Activated naive CD4-positive, alpha-beta T cell treated with anti-CD3 and anti-CD28 coated beads, Interleukin-2, amount 50 U/mL, for 24 hours (primary cell): ENCODE measurements around the gene SMIM29.
A peak's percentile ranks its signal among the peaks of the same experiment; 100 is the strongest.

Experiments used
- H3K27ac Mint-ChIP-seq: one replicate; pipeline ENCODE4 v1.8.0; 2021; ENCODE audit warnings: mild to moderate bottlenecking, mixed read lengths
- H3K27me3 Mint-ChIP-seq: one replicate; pipeline ENCODE4 v1.8.0; 2021; ENCODE audit warnings: mixed read lengths
- H3K36me3 Mint-ChIP-seq: one replicate; pipeline ENCODE4 v1.8.0; 2021; ENCODE audit warnings: mixed read lengths
- H3K4me1 Mint-ChIP-seq: one replicate; pipeline ENCODE4 v1.8.0; 2021; ENCODE audit warnings: mixed read lengths
- H3K4me3 Mint-ChIP-seq: one replicate; pipeline ENCODE4 v1.8.0; 2021; ENCODE audit warnings: mild to moderate bottlenecking, mixed read lengths
- H3K9me3 Mint-ChIP-seq: one replicate; pipeline ENCODE4 v1.8.0; 2021; ENCODE audit warnings: mixed read lengths

Gene SMIM29

GRCh38 chr6:34248727-34249468 is at the start of gene SMIM29:
Gene SMIM29 (minus strand): TSS chr6:34249006. CDS start chr6:34247791, 1,215 bp downstream.
- Mint-ChIP-seq H3K9me3 (no peaks in the 10 kb centered on the region), H3K27ac (peak within 1 kb of the TSS; percentile 85), H3K27me3 (no peaks in the 10 kb centered on the region), H3K4me3 (peak within 1 kb of the TSS; percentile 93), H3K4me1 (peaks cover 41% of the 10 kb centered on the region), H3K36me3 (peaks cover 5% of the 10 kb centered on the region)

GRCh38 chr6:34295721-34296120 is 46.9 kb upstream of the SMIM29 start:
- no peaks in the 10 kb centered on the region for H3K9me3 Mint-ChIP-seq
- H3K27ac Mint-ChIP-seq = peak overlapping the region; percentile 43
- H3K4me1 Mint-ChIP-seq = peaks cover 14% of the 10 kb centered on the region
- H3K4me3 Mint-ChIP-seq = peak overlapping the region; percentile 30
- peaks cover 14% of the 10 kb centered on the region for H3K36me3 Mint-ChIP-seq
- no peaks in the 10 kb centered on the region for H3K27me3 Mint-ChIP-seq

GRCh38 chr6:34292954-34293353 is 44.1 kb upstream of the SMIM29 start:
- Mint-ChIP-seq H3K27ac (no peak overlapping the region), H3K4me3 (no peak overlapping the region), H3K27me3 (no peaks in the 10 kb centered on the region), H3K36me3 (peaks cover 17% of the 10 kb centered on the region), H3K4me1 (peaks cover 25% of the 10 kb centered on the region), H3K9me3 (no peaks in the 10 kb centered on the region)

- no peaks in the 10 kb centered on the region for H3K27me3 Mint-ChIP-seq
- no peak overlapping the region for H3K4me3 Mint-ChIP-seq
- no peaks in the 10 kb centered on the region for H3K9me3 Mint-ChIP-seq
- no peak overlapping the region for H3K27ac Mint-ChIP-seq
- H3K36me3 Mint-ChIP-seq = peaks cover 19% of the 10 kb centered on the region
- H3K4me1 Mint-ChIP-seq = peaks cover 16% of the 10 kb centered on the region
Measured at GRCh38 chr6:34289137-34289536, 40.3 kb upstream of the SMIM29 start.

GRCh38 chr6:34288581-34288980 is 39.8 kb upstream of the SMIM29 start:
- Mint-ChIP-seq H3K27ac (no peak overlapping the region), H3K4me1 (peaks cover 16% of the 10 kb centered on the region), H3K9me3 (no peaks in the 10 kb centered on the region), H3K4me3 (no peak overlapping the region), H3K27me3 (no peaks in the 10 kb centered on the region), H3K36me3 (peaks cover 19% of the 10 kb centered on the region)

GRCh38 chr6:34285448-34286164 is 36.8 kb upstream of the SMIM29 start:
- Mint-ChIP-seq H3K4me3 (no peak overlapping the region), H3K9me3 (no peaks in the 10 kb centered on the region), H3K36me3 (peaks cover 17% of the 10 kb centered on the region), H3K27ac (no peak overlapping the region), H3K27me3 (no peaks in the 10 kb centered on the region), H3K4me1 (peaks cover 16% of the 10 kb centered on the region)

- no peak overlapping the region for H3K4me3 Mint-ChIP-seq
- peaks cover 16% of the 10 kb centered on the region for H3K4me1 Mint-ChIP-seq
- peak overlapping the region; percentile 41 for H3K27ac Mint-ChIP-seq
- no peaks in the 10 kb centered on the region for H3K27me3 Mint-ChIP-seq
- no peaks in the 10 kb centered on the region for H3K9me3 Mint-ChIP-seq
- peaks cover 19% of the 10 kb centered on the region for H3K36me3 Mint-ChIP-seq
Measured at GRCh38 chr6:34284563-34285447, 36.0 kb upstream of the SMIM29 start.

- Mint-ChIP-seq H3K4me3 (no peak overlapping the region), H3K27me3 (no peaks in the 10 kb centered on the region), H3K4me1 (peaks cover 5% of the 10 kb centered on the region), H3K36me3 (peaks cover 20% of the 10 kb centered on the region), H3K9me3 (no peaks in the 10 kb centered on the region), H3K27ac (no peak overlapping the region)
Measured at GRCh38 chr6:34281702-34282334, 33.0 kb upstream of the SMIM29 start.

GRCh38 chr6:34280216-34280615 is 31.4 kb upstream of the SMIM29 start:
- Mint-ChIP-seq H3K4me1 (peaks cover 13% of the 10 kb centered on the region), H3K9me3 (no peaks in the 10 kb centered on the region), H3K27me3 (no peaks in the 10 kb centered on the region), H3K27ac (no peak overlapping the region), H3K4me3 (no peak overlapping the region), H3K36me3 (peaks cover 17% of the 10 kb centered on the region)

GRCh38 chr6:34278833-34279232 is 30.0 kb upstream of the SMIM29 start:
- Mint-ChIP-seq H3K4me3 (no peak overlapping the region), H3K27ac (no peak overlapping the region), H3K27me3 (no peaks in the 10 kb centered on the region), H3K36me3 (peaks cover 12% of the 10 kb centered on the region), H3K4me1 (peaks cover 10% of the 10 kb centered on the region), H3K9me3 (no peaks in the 10 kb centered on the region)

GRCh38 chr6:34277763-34278112 is 28.9 kb upstream of the SMIM29 start:
- H3K4me3 Mint-ChIP-seq = no peak overlapping the region
- H3K36me3 Mint-ChIP-seq = peaks cover 12% of the 10 kb centered on the region
- H3K4me1 Mint-ChIP-seq = peaks cover 10% of the 10 kb centered on the region
- no peaks in the 10 kb centered on the region for H3K27me3 Mint-ChIP-seq
- no peaks in the 10 kb centered on the region for H3K9me3 Mint-ChIP-seq
- peak overlapping the region; percentile 56 for H3K27ac Mint-ChIP-seq

GRCh38 chr6:34276881-34277762 is 28.3 kb upstream of the SMIM29 start:
- Mint-ChIP-seq H3K9me3 (no peaks in the 10 kb centered on the region), H3K4me3 (no peak overlapping the region), H3K27ac (peak overlapping the region; percentile 56), H3K4me1 (peaks cover 10% of the 10 kb centered on the region), H3K36me3 (peaks cover 12% of the 10 kb centered on the region), H3K27me3 (no peaks in the 10 kb centered on the region)

- Mint-ChIP-seq H3K9me3 (no peaks in the 10 kb centered on the region), H3K27ac (no peak overlapping the region), H3K27me3 (no peaks in the 10 kb centered on the region), H3K4me3 (no peak overlapping the region), H3K4me1 (peaks cover 10% of the 10 kb centered on the region), H3K36me3 (peaks cover 9% of the 10 kb centered on the region)
Measured at GRCh38 chr6:34276191-34276590, 27.4 kb upstream of the SMIM29 start.

GRCh38 chr6:34275128-34275804 is 26.5 kb upstream of the SMIM29 start:
- Mint-ChIP-seq H3K27ac (no peak overlapping the region), H3K27me3 (no peaks in the 10 kb centered on the region), H3K4me3 (no peak overlapping the region), H3K9me3 (no peaks in the 10 kb centered on the region), H3K36me3 (peaks cover 3% of the 10 kb centered on the region), H3K4me1 (peaks cover 10% of the 10 kb centered on the region)
